RKO (cell line): Measurements from ENCODE around the gene OLAH.
A peak's percentile ranks its signal among the peaks of the same experiment; 100 is the strongest.

Experiments used
- DNase-seq: peaks from one replicate; pipeline ENCODE4 v3.0.0-alpha.2; 2016; ENCODE audit warnings: low spot score

Gene OLAH

GRCh38 chr10:15072358-15072757, 28.6 kb downstream of the OLAH start:
- no peak for DNase-seq

- no peak for DNase-seq
Measured at GRCh38 chr10:15075421-15075820, 31.7 kb downstream of the OLAH start.

GRCh38 chr10:15083674-15084501, 40.1 kb downstream of the OLAH start:
- no peak for DNase-seq

- DNase-seq, result peak; percentile 46
Measured at GRCh38 chr10:15084502-15084922, 40.8 kb downstream of the OLAH start.

GRCh38 chr10:15088428-15089261, 44.9 kb downstream of the OLAH start, which contains the start of gene ACBD7:
TSS of gene ACBD7 (minus strand) at chr10:15088776. CDS start at chr10:15088728, 48 bp downstream.
- DNase-seq, result peak; percentile 88

GRCh38 chr10:15091418-15091817, 47.7 kb downstream of the OLAH start:
- no peak for DNase-seq

GRCh38 chr10:15092855-15093408, 49.2 kb downstream of the OLAH start:
- no peak for DNase-seq

- no peak for DNase-seq
Measured at GRCh38 chr10:15096661-15097010, 52.9 kb downstream of the OLAH start.

- DNase-seq, result peak; percentile 98
Measured at GRCh38 chr10:15097011-15097812, 53.5 kb downstream of the OLAH start, which contains the start of gene RPP38. TSS of gene RPP38 (plus strand) at chr10:15097355. CDS start at chr10:15103315, 5,960 bp downstream.

GRCh38 chr10:15099886-15100285, 56.1 kb downstream of the OLAH start:
- no peak for DNase-seq

GRCh38 chr10:15103513-15103912, 59.8 kb downstream of the OLAH start:
- no peak for DNase-seq

- peak; percentile 82 for DNase-seq
Measured at GRCh38 chr10:15106352-15107013, 62.7 kb downstream of the OLAH start.

GRCh38 chr10:15112657-15113056, 68.9 kb downstream of the OLAH start:
- DNase-seq, result no peak

- DNase-seq, result no peak
Measured at GRCh38 chr10:15113766-15114165, 70.0 kb downstream of the OLAH start.

- DNase-seq, result no peak
Measured at GRCh38 chr10:15116225-15116624, 72.5 kb downstream of the OLAH start.

GRCh38 chr10:15118615-15119014, 74.9 kb downstream of the OLAH start:
- DNase-seq, result no peak

- DNase-seq, result no peak
Measured at GRCh38 chr10:15120523-15120922, 76.8 kb downstream of the OLAH start.

GRCh38 chr10:15121707-15122106, 78.0 kb downstream of the OLAH start:
- DNase-seq, result no peak

- no peak for DNase-seq
Measured at GRCh38 chr10:15122477-15123030, 78.8 kb downstream of the OLAH start.
